Measurements from ENCODE around the gene ITPKC.
"Not testable (repeated sequence)": the region's sequence is repeated elsewhere in the genome, so short reads cannot be mapped to it uniquely, and the experiment has no call there.

The ITPKC gene

DNA sequence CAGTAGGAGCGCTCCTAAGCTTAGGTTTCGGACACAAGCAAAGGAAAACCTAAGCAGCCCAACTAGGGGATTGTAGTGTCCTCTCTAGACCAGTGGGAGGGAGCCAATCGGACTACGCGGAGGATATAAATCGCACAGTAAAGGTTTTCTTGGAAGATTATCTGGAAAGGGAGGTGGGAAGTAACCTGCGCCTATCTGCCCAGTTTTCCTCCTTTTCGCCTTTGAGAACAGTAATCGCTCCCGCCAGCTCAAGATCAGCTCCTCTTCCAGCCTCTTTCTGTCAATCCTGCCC is 60.7 kb downstream of the ITPKC start:
- Mint-ChIP-seq H3K4me1 (peaks cover 39% of the 10 kb centered on the region), H3K27me3 (no peaks in the 10 kb centered on the region), H3K36me3 (peaks cover 5% of the 10 kb centered on the region), H3K4me3 (peak overlapping the region; percentile 93), H3K9me3 (no peaks in the 10 kb centered on the region), H3K27ac (peak overlapping the region; percentile 88)

DNA sequence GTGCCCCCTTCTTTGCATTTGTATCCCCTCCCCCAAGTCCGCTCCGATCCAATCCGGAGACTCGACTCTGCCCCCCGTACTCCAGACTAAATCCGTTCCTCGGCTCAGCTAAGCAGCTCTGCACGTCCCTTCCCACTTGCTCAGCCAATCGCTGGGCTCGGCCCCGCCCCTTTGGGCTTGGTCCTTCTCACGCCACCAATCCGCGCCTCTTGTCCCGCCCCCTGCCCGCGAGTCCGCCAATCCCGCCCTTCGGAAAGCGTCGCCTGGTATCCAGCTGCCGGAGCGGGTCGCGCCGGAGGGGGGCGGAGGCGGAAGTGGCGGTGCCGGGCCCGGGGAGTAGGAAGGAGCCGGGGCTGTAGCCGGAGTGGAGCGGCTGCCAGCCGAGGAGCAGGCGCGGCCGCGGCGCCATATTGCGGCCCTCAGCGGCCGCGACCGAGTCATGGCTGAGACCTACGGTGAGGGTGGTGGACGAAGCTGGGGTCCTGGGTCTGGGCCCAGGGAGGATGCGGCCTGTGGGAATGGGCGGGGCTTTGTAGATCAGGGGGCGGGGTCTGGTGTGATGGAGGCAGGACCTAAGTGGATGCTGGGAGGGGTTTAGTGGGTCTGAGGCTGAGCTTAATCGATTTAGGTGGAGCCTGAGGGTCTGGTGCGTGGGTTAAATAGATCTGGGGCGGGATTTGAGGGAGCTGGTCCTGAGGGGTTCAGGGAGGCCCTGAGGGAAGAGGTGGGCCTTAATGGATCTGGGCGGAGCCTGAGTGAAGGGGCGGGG is 61.2 kb downstream of the ITPKC start, which contains the start of gene RAB4B:
Gene RAB4B, plus strand, starts transcription at position 311 of the 769 bp plus-strand sequence. Its CDS starts 129 bp downstream, at position 440.
- H3K4me1 Mint-ChIP-seq = peaks cover 39% of the 10 kb centered on the region
- H3K9me3 Mint-ChIP-seq = no peaks in the 10 kb centered on the region
- peak within 1 kb of the TSS; percentile 93 for H3K4me3 Mint-ChIP-seq
- peaks cover 5% of the 10 kb centered on the region for H3K36me3 Mint-ChIP-seq
- peak within 1 kb of the TSS; percentile 88 for H3K27ac Mint-ChIP-seq
- no peaks in the 10 kb centered on the region for H3K27me3 Mint-ChIP-seq

DNA sequence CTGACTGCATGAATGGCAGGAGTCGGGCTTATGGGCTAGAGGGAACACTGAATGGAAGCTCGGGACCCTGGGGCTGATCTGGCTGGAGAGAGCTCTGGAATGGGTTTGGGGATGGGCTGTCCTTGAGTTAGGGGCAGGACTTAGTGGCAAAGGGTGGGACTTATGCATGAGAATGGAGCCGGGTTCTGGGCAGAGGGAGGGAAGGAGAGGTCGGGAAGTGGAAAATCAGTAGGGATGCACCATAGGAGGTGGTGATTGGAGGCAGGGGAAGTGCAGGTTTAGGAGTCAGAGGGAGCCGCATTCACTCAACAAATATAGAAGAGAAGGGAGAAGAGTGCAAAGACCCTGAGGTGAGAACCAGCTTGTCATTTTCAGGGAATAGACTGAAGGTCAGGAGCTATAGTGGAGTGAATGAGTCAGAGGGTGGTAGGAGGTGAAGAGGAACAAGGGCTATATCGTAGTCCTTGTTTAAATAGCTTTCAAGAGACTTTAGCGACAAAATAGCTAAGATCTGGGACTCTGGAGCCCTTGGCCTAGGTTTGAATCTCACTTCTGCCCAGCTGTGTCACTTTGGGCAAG is 61.9 kb downstream of the ITPKC start:
- Mint-ChIP-seq H3K27ac (peak overlapping the region; percentile 88), H3K4me1 (peaks cover 39% of the 10 kb centered on the region), H3K9me3 (no peaks in the 10 kb centered on the region)

DNA sequence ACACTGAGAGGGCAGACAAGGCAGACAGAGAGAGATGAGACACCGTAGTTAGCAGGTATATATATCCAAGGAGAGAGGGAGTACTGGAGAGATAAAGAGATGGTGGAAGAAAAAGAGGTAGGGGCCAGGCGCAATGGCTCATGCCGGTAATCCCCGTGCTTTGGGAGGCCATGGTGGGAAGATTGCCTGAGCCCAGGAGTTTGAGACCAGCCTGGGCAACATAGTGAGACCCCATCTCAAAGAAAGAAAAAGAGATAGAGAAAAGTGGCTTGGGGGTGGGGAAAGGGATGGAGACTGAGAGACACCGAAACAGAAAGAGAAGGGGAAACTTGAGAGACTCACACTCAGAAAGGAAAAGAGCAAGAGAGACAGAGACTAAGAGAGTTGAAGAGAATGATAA is 63.7 kb downstream of the ITPKC start:
- peak overlapping the region; percentile 2 for H3K27ac Mint-ChIP-seq
- peaks cover 39% of the 10 kb centered on the region for H3K4me1 Mint-ChIP-seq
- H3K4me3 Mint-ChIP-seq = peak overlapping the region; percentile 2
- H3K36me3 Mint-ChIP-seq = peaks cover 6% of the 10 kb centered on the region
- no peaks in the 10 kb centered on the region for H3K9me3 Mint-ChIP-seq
- no peaks in the 10 kb centered on the region for H3K27me3 Mint-ChIP-seq

More for the DNA sequence above, 61.9 kb downstream of the ITPKC start:
- no peaks in the 10 kb centered on the region for H3K27me3 Mint-ChIP-seq
- H3K36me3 Mint-ChIP-seq = peaks cover 7% of the 10 kb centered on the region
- H3K4me3 Mint-ChIP-seq = peak overlapping the region; percentile 93

DNA sequence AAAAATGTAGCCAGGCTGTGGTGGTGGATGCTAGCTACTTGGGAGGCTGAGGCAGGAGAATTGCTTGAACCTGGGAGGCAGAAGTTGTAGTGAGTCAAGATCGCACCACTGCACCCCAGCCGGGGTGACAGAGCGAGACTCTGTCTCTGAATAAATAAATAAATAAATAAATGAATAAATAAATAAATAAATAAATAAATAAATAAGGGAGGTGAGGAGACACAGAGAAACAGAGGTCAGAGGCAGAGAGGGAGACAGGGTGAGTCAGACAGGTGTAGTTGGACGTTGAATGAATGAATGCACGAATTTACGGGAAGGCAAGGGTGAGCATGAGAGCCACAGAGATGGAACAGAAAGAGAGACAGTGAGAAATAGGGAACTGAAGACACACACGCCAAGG is 64.2 kb downstream of the ITPKC start:
- Mint-ChIP-seq H3K4me3 (no peak overlapping the region), H3K27ac (peak overlapping the region; percentile 94), H3K4me1 (peaks cover 39% of the 10 kb centered on the region), H3K9me3 (no peaks in the 10 kb centered on the region), H3K36me3 (peaks cover 6% of the 10 kb centered on the region), H3K27me3 (no peaks in the 10 kb centered on the region)

DNA sequence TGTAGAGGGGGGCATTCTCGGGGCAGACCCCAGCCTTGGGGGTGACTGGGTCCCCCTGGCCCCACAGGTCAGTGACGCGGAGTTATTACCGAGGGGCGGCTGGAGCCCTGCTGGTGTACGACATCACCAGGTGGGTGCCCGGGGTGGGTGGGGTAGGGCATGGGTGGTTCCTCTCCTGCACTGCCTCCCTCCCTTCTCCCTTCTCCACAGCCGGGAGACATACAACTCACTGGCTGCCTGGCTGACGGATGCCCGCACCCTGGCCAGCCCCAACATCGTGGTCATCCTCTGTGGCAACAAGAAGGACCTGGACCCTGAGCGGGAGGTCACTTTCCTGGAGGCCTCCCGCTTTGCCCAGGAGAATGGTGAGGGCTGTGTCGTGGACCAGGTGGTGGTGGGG is 66.8 kb downstream of the ITPKC start:
- Mint-ChIP-seq H3K36me3 (peaks cover 8% of the 10 kb centered on the region), H3K27me3 (no peaks in the 10 kb centered on the region), H3K4me1 (peaks cover 24% of the 10 kb centered on the region), H3K27ac (no peak overlapping the region), H3K9me3 (no peaks in the 10 kb centered on the region), H3K4me3 (no peak overlapping the region)

DNA sequence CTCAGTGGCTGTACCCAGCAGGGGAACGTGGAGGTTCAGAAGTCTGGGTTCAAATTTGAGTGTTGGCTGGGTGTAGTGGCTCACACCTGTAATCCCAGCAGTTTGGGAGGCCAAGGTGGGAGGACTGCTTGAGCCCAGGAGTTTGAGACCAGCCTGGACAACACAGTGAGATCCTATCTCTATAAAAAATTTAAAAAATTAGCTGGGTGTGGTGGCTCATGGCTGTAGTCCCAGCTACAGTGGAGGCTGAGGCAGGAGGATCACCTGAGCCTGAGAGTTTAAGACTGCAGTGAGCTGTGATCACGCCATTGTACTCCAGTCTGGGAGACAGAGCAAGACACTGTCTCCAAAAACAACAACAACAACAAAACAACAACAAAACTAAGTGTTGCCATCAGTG is 67.2 kb downstream of the ITPKC start:
- H3K27me3 Mint-ChIP-seq, H3K9me3 Mint-ChIP-seq, H3K27ac Mint-ChIP-seq, H3K36me3 Mint-ChIP-seq, H3K4me3 Mint-ChIP-seq: not testable (repeated sequence)
- peaks cover 19% of the 10 kb centered on the region for H3K4me1 Mint-ChIP-seq

DNA sequence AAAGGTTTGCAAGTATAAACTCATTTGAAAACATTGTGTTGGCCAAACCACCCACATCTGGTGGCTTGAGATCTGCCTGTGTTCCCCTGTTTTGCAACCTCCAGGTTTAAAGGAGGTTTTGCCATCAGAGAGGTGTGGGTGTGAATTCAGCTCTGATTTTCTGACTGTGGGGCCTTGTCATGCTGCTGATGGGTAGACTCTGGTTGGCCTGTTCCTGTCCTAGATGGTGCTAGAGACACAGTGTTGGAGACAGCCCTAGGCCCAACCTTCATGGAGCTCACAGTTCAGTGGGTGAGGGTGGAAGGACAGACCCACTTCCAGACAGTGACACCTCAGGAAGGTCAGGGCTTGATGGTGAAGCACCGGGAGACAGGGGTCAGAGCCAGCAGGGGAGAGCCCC is 68.6 kb downstream of the ITPKC start:
- Mint-ChIP-seq H3K36me3 (peaks cover 14% of the 10 kb centered on the region), H3K9me3 (no peaks in the 10 kb centered on the region), H3K27me3 (no peaks in the 10 kb centered on the region), H3K27ac (no peak overlapping the region), H3K4me1 (peaks cover 12% of the 10 kb centered on the region), H3K4me3 (no peak overlapping the region)

DNA sequence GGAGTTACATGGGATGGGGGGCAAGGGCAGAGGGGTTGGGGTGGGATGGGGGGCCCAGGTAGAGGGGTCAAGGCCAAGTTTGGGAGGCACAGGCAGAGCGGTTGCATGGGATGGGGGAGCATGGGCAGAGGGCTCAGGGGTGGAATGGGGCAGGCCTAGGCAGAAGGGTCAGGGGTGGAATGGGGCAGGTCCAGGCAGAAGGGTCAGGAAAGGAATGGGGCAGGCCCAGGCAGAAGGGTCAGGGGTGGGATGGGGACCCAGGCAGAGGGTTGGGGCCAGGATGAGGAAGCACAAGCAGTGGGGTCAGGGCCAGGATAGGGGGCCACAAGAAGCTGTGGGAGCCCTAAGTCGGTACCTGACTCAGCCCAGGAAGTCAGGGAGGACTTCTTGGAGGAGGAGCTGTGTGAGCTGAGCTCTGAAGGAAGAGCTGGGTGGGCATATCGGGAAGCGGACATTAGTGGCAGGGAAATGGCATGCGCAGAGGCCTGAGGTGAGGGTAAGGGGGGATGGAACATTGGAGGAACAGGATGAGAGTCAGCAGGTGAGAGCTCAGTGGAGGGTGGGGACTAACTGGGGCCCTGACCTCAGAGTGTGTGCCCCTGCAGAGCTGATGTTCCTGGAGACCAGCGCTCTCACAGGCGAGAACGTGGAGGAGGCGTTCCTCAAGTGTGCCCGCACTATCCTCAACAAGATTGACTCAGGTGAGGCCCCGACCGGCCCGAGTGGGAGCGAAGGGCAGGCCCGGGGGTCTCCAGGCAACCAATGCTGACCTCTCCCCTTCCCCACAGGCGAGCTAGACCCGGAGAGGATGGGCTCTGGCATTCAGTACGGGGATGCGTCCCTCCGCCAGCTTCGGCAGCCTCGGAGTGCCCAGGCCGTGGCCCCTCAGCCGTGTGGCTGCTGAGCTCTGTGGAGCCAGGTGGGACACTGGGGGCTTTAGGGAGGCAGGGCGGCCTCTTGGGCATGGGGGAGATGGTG is 69.4 kb downstream of the ITPKC start:
- H3K4me3 Mint-ChIP-seq = no peak overlapping the region

More for the DNA sequence above, 69.4 kb downstream of the ITPKC start:
- Mint-ChIP-seq H3K27me3 (no peaks in the 10 kb centered on the region), H3K9me3 (no peaks in the 10 kb centered on the region), H3K4me1 (peaks cover 10% of the 10 kb centered on the region), H3K36me3 (peaks cover 13% of the 10 kb centered on the region), H3K27ac (peak overlapping the region; percentile 12)
